PC-3 (cell line): Measurements from ENCODE around the gene BRD3. TPM values are rescaled to one million over a fixed set of nuclear protein-coding genes. Genes with fewer than 3 reads are reported as not detected.

Source experiments
- ATAC-seq: fragments of 200-7000 bp; cut with Tn5 transposase; 2 replicates; pipeline ENCODE4 v1.9.1; 2020; ENCODE audit warnings: mild to moderate bottlenecking, moderate library complexity
- BruUV-seq: library from RNA; stranded (reverse); fragments of 400-500 nt; replicated peaks from 2 replicates; lab custom pipeline; 2021; lab: Mats Ljungman, UMichigan
- CTCF ChIA-PET: fragments of 300-600 bp; sonication (Branson Sonifier 250); formaldehyde crosslinking; loops from one replicate; lab custom pipeline; 2022; ENCODE audit warnings: antibody characterized with exemption; lab: Charles Lee
- POLR2A ChIA-PET: fragments of 300-600 bp; sonication (Branson Sonifier 250); formaldehyde crosslinking; loops from one replicate; lab custom pipeline; 2022; ENCODE audit warnings: antibody characterized with exemption; ENCODE audit not compliant: unreplicated experiment; lab: Charles Lee
- DNase-seq: peaks from one replicate; pipeline ENCODE4 v3.0.0-alpha.2; 2015
- H2AFZ ChIP-seq: fragments of 300-600 bp; sonication (generic); 2 replicates; pipeline ENCODE4 v1.6.0; 2016; ENCODE audit warnings: antibody characterized with exemption, low read length
- H3F3A ChIP-seq: fragments of 300-600 bp; sonication (generic); one replicate; pipeline ENCODE4 v1.6.0; 2017; ENCODE audit warnings: antibody characterized with exemption, low read length, control low read depth, mild to moderate bottlenecking; ENCODE audit not compliant: unreplicated experiment
- H3K27ac ChIP-seq: fragments of 300-600 bp; sonication (generic); 2 replicates; pipeline ENCODE4 v1.5.1; 2016; ENCODE audit warnings: mild to moderate bottlenecking, low read length
- H3K27me3 ChIP-seq: fragments of 300-600 bp; sonication (generic); 2 replicates; pipeline ENCODE4 v1.6.1; 2016; ENCODE audit warnings: low read length, mixed read lengths
- H3K36me3 ChIP-seq: fragments of 300-600 bp; sonication (generic); 2 replicates; pipeline ENCODE4 v1.6.1; 2016; ENCODE audit warnings: low read depth, mixed run types, low read length, mixed read lengths
- H3K4me1 ChIP-seq: fragments of 300-600 bp; sonication (generic); 2 replicates; pipeline ENCODE4 v1.5.1; 2016; ENCODE audit warnings: low read length; ENCODE audit not compliant: insufficient read depth
- H3K4me2 ChIP-seq: fragments of 300-600 bp; sonication (generic); 2 replicates; pipeline ENCODE4 v1.6.0; 2016; ENCODE audit warnings: low read length
- H3K4me3 ChIP-seq: fragments of 300-600 bp; sonication (generic); 2 replicates; pipeline ENCODE4 v1.5.1; 2016; ENCODE audit warnings: mild to moderate bottlenecking, low read length, mixed read lengths
- H3K79me2 ChIP-seq: fragments of 300-600 bp; sonication (generic); 2 replicates; pipeline ENCODE4 v1.6.1; 2017; ENCODE audit warnings: low read length, mixed read lengths
- H3K9ac ChIP-seq: fragments of 300-600 bp; sonication (generic); 2 replicates; pipeline ENCODE4 v1.6.0; 2016; ENCODE audit warnings: mild to moderate bottlenecking, low read length
- H3K9me2 ChIP-seq: fragments of 300-600 bp; sonication (generic); replicated peaks from 2 replicates; pipeline ENCODE4 v1.6.1; 2016; ENCODE audit warnings: mixed run types, low read length, mixed read lengths
- H3K9me3 ChIP-seq: fragments of 300-600 bp; sonication (generic); 2 replicates; pipeline ENCODE4 v1.6.1; 2016; ENCODE audit warnings: low read length, mixed read lengths
- H4K20me1 ChIP-seq: fragments of 300-600 bp; sonication (generic); 2 replicates; pipeline ENCODE4 v1.6.1; 2016; ENCODE audit warnings: low read length, mixed read lengths
- EZH2 ChIP-seq: fragments of 300-600 bp; sonication (generic); IDR thresholded peaks from one replicate; pipeline ENCODE4 v1.6.1; 2017; ENCODE audit warnings: antibody characterized with exemption, mild to moderate bottlenecking, low read length; ENCODE audit not compliant: unreplicated experiment
- EZH2phosphoT487 ChIP-seq: fragments of 300-600 bp; sonication (generic); IDR thresholded peaks from 2 replicates; pipeline ENCODE4 v1.6.1; 2018; ENCODE audit warnings: mild to moderate bottlenecking, antibody characterized with exemption, low read length, borderline replicate concordance
- intact Hi-C: fragments of 100-400 bp; cut with micrococcal nuclease; formaldehyde crosslinking; loops from 2 replicates; pipeline ENCODE4 v1.9.0; 2023
- total RNA-seq: library from RNA; depleted of rRNA; stranded (reverse); fragments of >200 nt; gene quantifications from 2 replicates; pipeline ENCODE4 v1.2.3, GENCODE V29; 2014
- TF ChIP-seq, protein P1 (sequence below): fragments of 300-600 bp; sonication (generic); conservative IDR thresholded peaks from 2 replicates; pipeline ENCODE4 v1.5.1; 2017; ENCODE audit warnings: antibody characterized with exemption, low read depth, mild to moderate bottlenecking, low read length

Gene BRD3
- total RNA-seq, 1 experiment from 2014 or later, result 5.5 TPM

DNA sequence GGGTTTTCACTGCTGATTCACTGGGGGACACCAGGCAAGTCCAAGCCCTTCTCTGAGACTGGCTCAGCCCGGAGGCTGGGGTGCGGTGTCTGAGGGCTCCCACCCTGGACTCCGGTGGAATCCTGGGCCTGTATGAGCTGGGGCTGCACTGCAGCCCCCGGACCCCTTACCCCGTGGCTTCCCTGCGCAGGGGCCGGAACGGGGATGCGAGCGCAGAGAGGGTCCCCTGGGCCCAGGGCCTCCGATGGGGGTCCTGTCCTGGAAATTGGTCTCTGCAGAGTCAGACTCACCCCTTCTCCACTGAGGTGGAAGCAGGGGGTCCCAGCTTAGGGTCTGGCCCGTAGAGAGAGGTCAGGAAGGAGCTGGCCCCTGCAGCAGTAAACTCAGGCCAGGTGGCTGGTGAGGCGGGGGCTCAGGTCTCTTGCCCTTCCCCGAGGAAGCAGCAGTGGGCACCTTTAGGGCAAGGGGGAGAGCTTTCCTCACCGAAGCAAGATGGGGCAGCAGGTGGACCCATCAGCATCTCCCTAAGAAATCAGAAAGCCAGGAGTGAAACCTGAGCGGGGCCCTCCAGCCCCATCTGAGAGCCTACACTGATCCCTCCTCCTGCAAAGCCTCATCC is 74.1 kb downstream of the BRD3 start:
- intact Hi-C loops, result loop anchor here (1.0 to 2.0 kb wide), 3 partner anchors 119 to 211 kb away; no protein-coding TSS in a partner anchor
- Histone ChIP-seq H3K27ac (no peak overlapping the region), H3K9me2 (no peaks in the 10 kb centered on the region), H2AFZ (peak overlapping the region; percentile 71), H3K79me2 (peaks cover 27% of the 10 kb centered on the region), H3K4me3 (peak overlapping the region; percentile 70; the same call in 1 of the 2 replicates), H3K9ac (peak overlapping the region; percentile 78; the same call in 1 of the 2 replicates), H3K4me1 (peaks cover 13% of the 10 kb centered on the region), H3F3A (no peaks in the 10 kb centered on the region), H4K20me1 (peaks cover 11% of the 10 kb centered on the region; the same call in 1 of the 2 replicates), H3K9me3 (no peaks in the 10 kb centered on the region), H3K4me2 (peak overlapping the region; percentile 91), H3K36me3 (no peaks in the 10 kb centered on the region), H3K27me3 (no peaks in the 10 kb centered on the region)
- ATAC-seq, result no peak
- no TSS peak for BruUV-seq
- TF ChIP-seq EZH2phosphoT487 (no peak), EZH2 (no peak)
- TF ChIP-seq, protein P1, sequence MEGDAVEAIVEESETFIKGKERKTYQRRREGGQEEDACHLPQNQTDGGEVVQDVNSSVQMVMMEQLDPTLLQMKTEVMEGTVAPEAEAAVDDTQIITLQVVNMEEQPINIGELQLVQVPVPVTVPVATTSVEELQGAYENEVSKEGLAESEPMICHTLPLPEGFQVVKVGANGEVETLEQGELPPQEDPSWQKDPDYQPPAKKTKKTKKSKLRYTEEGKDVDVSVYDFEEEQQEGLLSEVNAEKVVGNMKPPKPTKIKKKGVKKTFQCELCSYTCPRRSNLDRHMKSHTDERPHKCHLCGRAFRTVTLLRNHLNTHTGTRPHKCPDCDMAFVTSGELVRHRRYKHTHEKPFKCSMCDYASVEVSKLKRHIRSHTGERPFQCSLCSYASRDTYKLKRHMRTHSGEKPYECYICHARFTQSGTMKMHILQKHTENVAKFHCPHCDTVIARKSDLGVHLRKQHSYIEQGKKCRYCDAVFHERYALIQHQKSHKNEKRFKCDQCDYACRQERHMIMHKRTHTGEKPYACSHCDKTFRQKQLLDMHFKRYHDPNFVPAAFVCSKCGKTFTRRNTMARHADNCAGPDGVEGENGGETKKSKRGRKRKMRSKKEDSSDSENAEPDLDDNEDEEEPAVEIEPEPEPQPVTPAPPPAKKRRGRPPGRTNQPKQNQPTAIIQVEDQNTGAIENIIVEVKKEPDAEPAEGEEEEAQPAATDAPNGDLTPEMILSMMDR, result no peak
- ChIA-PET POLR2A (interaction anchor here (0.7 kb wide), 1 partner anchor 553 kb away, joined by 3 read pairs; no protein-coding TSS in a partner anchor), CTCF (interaction anchor here (0.6 to 1.9 kb wide), 2 partner anchors 38 to 211 kb away, joined by 6 to 11 read pairs; no protein-coding TSS in a partner anchor)
- no peak for DNase-seq

DNA sequence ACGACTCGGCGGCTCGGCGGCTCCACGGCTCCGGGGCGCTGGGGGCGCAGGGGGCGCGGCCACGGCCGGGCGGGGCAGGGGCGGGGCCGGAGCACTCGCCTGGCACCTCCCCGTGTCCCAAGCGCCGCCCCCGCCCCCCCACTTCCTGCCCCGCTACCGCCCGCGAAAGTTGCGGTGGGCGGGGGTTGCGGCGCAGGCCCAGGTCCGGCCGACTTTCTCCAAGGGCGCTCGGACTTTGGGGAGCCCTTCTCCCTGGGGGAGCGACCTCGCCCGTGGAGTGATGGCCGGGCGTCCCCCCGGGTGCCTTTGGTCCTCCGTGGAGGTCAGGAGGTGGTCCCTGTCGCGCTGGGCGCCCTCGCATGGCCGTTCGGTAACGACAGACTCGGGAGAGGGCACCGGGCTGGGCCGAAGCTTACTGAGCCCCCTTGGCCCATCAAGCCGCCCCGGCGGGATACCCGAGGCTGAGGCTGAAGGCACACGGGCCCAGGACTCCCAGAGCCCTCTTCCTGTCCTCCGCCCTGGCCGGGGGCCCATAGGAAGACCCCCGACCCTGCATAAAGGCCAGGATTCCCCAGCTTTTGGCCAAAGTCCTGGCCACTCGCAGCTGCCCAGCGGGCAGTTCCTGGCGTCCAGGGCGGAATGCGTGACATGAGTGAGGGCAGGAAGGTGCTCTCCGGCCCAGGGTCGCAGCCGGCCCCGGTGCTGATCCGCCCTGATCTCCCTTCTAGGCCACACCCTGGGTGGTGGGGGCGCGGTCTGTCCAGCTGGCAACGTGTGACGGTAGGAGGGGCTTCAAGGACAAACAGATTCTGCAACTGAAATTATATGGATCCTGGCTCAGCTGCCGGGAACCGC is 74.8 kb downstream of the BRD3 start:
- Histone ChIP-seq H4K20me1 (peaks cover 11% of the 10 kb centered on the region; the same call in 1 of the 2 replicates), H3K4me1 (peaks cover 13% of the 10 kb centered on the region), H3K4me3 (peak overlapping the region; percentile 70), H3K27ac (peak overlapping the region; percentile 36), H2AFZ (peak overlapping the region; percentile 71), H3K4me2 (peak overlapping the region; percentile 91), H3K9ac (peak overlapping the region; percentile 78), H3K79me2 (peaks cover 34% of the 10 kb centered on the region), H3K9me2 (no peaks in the 10 kb centered on the region), H3K27me3 (no peaks in the 10 kb centered on the region), H3F3A (no peaks in the 10 kb centered on the region), H3K9me3 (no peaks in the 10 kb centered on the region), H3K36me3 (no peaks in the 10 kb centered on the region)
- ATAC-seq (peak; percentile 54), DNase-seq (peak; percentile 79)
- POLR2A ChIA-PET, result no interaction called here
- CTCF ChIA-PET, result interaction anchor here (1.9 kb wide), 1 partner anchor 211 kb away, joined by 11 read pairs; no protein-coding TSS in a partner anchor
- intact Hi-C loops, result loop anchor here (2.0 kb wide), 1 partner anchor 118 kb away; no protein-coding TSS in a partner anchor
- TF ChIP-seq EZH2, result no peak
- TF ChIP-seq, protein P1, result peak; percentile 61
- TSS peak; percentile 81 for BruUV-seq
